ENCODE data around the gene HCFC1R1.

HCFC1R1 gene

GRCh38 chr16:3059041-3059722 lies 35.4 kb upstream of the HCFC1R1 start (continued):
- TF ChIP-seq ZNF37A (tag by site-specific recombination; IDR thresholded peaks at IDR 0.05) (no peak), ZNF311 (tag by site-specific recombination; IDR thresholded peaks at IDR 0.05; ENCODE audit: borderline replicate concordance) (no peak), PRDM6 (tag by site-specific recombination; IDR thresholded peaks at IDR 0.05) (no peak), ZNF140 (tag by site-specific recombination; IDR thresholded peaks at IDR 0.05) (no peak), PRDM4 (tag by site-specific recombination; IDR thresholded peaks at IDR 0.05) (no peak), ZBTB10 (tag by site-specific recombination; IDR thresholded peaks at IDR 0.05) (no peak), ZIC2 (tag by site-specific recombination; IDR thresholded peaks at IDR 0.05) (peak; percentile 93), ZNF26 (tag by site-specific recombination; IDR thresholded peaks at IDR 0.05) (no peak), ZNF169 (tag by site-specific recombination; IDR thresholded peaks at IDR 0.05) (no peak), GLIS2 (tag by site-specific recombination; IDR thresholded peaks at IDR 0.05) (peak; percentile 79), ZNF24 (tag by site-specific recombination; IDR thresholded peaks at IDR 0.05) (0 out of 2 replicates have a peak, but pooled peaks have one; percentile 17), YY1 (tag by site-specific recombination; IDR thresholded peaks at IDR 0.05) (no peak), ZNF274 (IDR thresholded peaks at IDR 0.05; ENCODE audit: low read length) (no peak), ZNF274 (tag by site-specific recombination; IDR thresholded peaks at IDR 0.05; ENCODE audit: borderline replicate concordance) (no peak), ZNF530 (tag by site-specific recombination; IDR thresholded peaks at IDR 0.05; ENCODE audit: low read depth) (no peak), BCL6B (tag by site-specific recombination; IDR thresholded peaks at IDR 0.05) (no peak), ZSCAN30 (tag by site-specific recombination; IDR thresholded peaks at IDR 0.05) (peak; percentile 88), ZNF404 (tag by site-specific recombination; IDR thresholded peaks at IDR 0.05) (no peak), ZNF837 (tag by site-specific recombination; IDR thresholded peaks at IDR 0.05) (no peak), OVOL3 (tag by site-specific recombination; IDR thresholded peaks at IDR 0.05) (no peak), ZNF792 (tag by site-specific recombination; IDR thresholded peaks at IDR 0.05) (no peak), HOXD13 (CRISPR knock-in tag; IDR thresholded peaks at IDR 0.05; ENCODE audit: borderline replicate concordance) (no peak), ZNF239 (tag by site-specific recombination; IDR thresholded peaks at IDR 0.05) (no peak), PRDM2 (tag by site-specific recombination; IDR thresholded peaks at IDR 0.05; ENCODE audit: borderline replicate concordance) (no peak)

Data from HEK293 (cell line).